GM19239 (cell line): ENCODE data around the gene CHST7.
A peak's percentile ranks its signal among the peaks of the same experiment; 100 is the strongest.

Source experiments
- DNase-seq: peaks from one replicate; pipeline ENCODE4 v3.0.0; 2011; ENCODE audit warnings: low spot score; ENCODE audit not compliant: insufficient read length
- FAIRE-seq: peaks from 2 replicates; lab custom pipeline; 2011; peaks lifted over from hg19 to GRCh38; lab: Jason Lieb, UNC

The CHST7 gene

DNA sequence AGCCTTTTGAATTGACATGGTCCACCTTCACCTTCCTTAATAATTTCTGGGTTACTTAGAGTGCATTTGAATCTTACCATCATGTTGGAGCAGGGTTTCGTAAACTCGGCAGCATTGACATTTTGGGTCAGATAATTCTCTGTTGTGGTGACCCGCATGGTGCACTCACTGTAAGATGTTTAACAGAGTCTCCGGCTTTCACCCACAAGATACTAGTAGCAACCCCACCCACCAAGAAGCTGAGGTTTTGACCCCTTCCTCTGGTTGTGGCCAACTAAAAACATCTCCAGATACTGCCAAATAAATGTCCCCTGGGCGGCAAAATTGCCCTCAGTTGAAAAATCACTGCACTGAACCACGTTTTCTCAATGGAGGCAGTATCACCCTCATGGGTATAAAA lies 62.7 kb downstream of the CHST7 start:
- FAIRE-seq (no peak), DNase-seq (no peak)

DNA sequence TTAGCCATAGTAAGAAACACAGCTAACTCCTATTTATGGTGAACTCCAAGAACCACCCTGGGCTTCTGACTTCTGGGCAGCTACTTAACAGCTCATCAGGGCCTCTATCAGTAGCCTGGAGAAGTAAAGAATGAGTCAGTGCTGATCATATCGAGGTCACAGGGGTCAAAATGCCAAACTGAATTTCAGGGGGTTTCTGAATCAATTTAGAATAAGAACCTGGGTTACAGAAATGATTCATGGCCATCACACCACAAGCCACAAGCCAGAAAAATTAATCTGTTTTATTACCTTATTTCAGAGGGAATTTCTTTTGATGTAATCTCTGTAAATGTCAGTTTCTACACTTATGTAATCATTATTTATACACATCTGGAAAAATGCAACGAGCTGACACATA lies 64.4 kb downstream of the CHST7 start:
- FAIRE-seq (peak; percentile 70), DNase-seq (no peak)

DNA sequence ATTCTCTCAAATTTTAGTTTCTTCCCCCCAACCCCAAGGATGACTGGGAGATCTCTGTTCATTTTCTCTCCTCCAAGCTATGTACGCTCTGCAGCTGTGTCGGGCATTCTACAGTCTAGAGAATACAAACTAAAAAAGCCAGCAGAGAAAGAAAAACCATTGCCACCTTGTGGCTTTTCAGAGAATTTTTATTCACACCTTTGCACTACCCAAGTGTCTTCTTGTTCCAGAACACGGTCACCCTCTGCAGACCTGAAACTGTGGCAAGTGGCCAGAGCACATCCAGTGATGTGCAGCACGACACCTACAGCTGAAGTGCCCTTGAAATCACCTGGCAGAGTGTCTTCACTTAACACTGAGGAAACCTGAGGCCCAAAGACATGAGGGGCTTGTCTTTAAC lies 68.6 kb downstream of the CHST7 start:
- FAIRE-seq: peak; percentile 64
- no peak for DNase-seq

DNA sequence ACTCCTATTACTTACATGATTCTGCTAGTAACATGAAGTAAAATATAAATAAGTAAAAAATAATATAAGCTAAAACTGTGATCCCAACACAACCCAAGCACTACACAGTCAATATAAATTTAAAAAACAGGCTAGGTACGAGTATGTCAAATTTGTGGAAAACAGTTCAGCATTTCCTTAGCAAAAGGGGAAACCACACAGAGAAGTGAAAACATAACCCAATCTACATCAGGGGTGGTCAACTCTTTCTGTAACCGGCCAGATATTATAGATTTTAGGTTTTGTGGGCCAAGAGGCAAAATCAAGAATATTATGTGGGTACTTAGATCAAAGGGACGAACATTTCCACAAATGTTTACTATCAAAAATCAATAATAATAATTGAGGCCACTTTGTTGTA lies 70.1 kb downstream of the CHST7 start:
- no peak for DNase-seq
- FAIRE-seq: no peak

DNA sequence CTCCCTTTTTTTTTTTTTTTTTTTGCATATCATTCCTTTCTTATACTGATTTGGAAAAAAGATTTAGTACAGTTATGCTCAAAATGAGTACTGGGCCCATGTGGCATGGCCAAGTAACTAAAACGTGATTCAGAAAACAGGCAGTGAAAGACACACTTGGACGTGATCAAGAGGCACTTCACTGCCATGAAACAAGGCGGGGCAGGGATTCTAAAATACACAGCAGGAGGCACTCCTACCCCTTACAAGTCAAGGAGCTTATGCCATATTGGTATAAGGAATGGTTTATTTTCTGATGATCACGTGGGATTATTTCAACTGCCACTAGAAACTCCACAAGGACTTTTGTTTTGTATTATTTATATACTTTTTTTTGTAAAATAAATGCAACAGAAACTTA lies 72.0 kb downstream of the CHST7 start:
- DNase-seq: no peak
- FAIRE-seq: no peak

DNA sequence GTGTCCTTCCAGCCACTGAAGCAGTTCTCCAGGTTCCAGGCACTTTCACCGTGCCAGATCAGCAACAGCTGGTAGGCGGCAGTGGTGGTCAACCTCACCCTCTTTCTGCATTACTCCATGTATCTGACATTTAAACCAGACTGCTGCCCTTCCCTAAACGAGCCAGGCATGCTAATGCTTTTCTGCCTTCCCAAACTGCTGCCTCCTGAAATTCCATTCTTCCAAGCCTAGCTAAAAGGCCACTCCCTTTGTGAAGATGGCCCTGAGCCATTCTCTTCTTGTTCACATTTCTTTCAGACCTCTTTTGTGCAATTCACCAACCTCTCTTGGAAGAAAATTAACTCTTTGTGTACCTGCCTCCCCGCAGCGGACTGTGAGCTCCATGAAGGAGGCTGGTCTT lies 73.7 kb downstream of the CHST7 start:
- no peak for DNase-seq
- FAIRE-seq: no peak
